HG02623 (cell line): Measurements from ENCODE around the gene LTN1.
"Not testable (repeated sequence)": the region's sequence is repeated elsewhere in the genome, so short reads cannot be mapped to it uniquely, and the experiment has no call there.

ENCODE experiments used
- ATAC-seq: cut with Tn5 transposase; IDR thresholded peaks from one replicate; pipeline ENCODE4 v1.9.1; 2021; ENCODE audit warnings: moderate library complexity; ENCODE audit not compliant: unreplicated experiment

The LTN1 gene, protein sequence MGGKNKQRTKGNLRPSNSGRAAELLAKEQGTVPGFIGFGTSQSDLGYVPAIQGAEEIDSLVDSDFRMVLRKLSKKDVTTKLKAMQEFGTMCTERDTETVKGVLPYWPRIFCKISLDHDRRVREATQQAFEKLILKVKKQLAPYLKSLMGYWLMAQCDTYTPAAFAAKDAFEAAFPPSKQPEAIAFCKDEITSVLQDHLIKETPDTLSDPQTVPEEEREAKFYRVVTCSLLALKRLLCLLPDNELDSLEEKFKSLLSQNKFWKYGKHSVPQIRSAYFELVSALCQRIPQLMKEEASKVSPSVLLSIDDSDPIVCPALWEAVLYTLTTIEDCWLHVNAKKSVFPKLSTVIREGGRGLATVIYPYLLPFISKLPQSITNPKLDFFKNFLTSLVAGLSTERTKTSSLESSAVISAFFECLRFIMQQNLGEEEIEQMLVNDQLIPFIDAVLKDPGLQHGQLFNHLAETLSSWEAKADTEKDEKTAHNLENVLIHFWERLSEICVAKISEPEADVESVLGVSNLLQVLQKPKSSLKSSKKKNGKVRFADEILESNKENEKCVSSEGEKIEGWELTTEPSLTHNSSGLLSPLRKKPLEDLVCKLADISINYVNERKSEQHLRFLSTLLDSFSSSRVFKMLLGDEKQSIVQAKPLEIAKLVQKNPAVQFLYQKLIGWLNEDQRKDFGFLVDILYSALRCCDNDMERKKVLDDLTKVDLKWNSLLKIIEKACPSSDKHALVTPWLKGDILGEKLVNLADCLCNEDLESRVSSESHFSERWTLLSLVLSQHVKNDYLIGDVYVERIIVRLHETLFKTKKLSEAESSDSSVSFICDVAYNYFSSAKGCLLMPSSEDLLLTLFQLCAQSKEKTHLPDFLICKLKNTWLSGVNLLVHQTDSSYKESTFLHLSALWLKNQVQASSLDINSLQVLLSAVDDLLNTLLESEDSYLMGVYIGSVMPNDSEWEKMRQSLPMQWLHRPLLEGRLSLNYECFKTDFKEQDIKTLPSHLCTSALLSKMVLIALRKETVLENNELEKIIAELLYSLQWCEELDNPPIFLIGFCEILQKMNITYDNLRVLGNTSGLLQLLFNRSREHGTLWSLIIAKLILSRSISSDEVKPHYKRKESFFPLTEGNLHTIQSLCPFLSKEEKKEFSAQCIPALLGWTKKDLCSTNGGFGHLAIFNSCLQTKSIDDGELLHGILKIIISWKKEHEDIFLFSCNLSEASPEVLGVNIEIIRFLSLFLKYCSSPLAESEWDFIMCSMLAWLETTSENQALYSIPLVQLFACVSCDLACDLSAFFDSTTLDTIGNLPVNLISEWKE (N-terminal part only)

DNA sequence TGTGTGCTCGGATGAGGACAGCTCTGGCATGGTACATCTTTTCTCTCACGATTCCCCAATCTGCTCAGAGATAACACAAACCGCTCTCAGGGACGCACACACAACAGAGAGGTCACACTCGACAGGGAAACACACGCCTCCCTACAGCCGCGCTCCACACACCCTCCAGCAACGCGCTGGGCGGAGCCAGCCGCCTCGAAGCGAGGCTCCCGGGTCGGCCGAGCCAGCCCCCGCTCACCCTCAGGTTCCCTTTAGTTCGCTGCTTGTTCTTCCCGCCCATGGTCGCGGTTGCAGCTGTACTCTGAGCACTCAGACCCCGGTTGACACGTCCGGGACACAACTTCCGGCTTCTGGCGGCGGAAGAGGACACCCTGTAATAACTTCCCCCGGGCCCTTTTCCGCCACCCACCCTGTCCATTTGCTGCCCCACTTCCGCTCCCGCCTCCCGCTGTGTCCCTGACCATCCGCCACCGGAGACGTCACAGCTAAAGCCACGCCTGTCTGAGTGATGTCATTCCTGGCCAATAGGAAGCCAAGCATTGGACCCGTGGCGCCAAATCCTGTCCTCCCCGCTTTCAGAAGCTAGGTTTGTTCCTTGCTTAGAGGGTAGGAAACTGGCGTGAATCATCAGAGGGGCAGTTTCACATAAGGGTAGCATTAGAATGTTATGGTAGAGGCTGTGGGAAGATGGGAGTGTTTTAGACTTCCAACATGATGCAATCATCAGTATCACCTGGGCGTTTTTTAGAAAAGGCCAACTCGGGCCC lies at the start of gene LTN1:
LTN1 (minus strand) TSS at position 352 of the 767 bp plus-strand sequence; CDS start at position 280, 72 bp downstream.
- peak; percentile 97 for ATAC-seq

- no peak for ATAC-seq
These were observed 42.0 kb upstream of the LTN1 start for GRCh38 chr21:29034678-29035077.

DNA sequence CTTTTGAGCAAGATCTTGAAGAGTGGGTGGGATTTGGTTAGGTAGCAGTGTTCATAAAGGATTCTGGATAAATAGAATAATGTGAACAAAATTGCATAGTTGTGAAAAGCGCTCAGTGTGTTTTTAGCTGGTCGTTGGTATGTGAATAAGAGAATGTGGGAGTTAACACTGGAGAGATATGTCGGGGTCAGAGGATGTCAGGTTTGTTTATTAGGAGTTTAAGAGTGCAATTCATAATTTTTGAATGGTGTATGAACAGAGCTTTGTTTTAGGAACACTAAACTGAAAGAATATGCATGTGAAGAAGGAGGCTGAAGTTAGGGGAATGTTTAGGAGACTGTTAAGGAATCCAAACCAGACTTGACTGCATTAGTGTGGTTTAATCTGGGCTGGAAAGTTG lies 41.2 kb upstream of the LTN1 start:
- ATAC-seq: no peak

- ATAC-seq: no peak
These were observed 40.6 kb upstream of the LTN1 start for GRCh38 chr21:29033301-29033700.

- no peak for ATAC-seq
These were observed 38.2 kb upstream of the LTN1 start for GRCh38 chr21:29030909-29031308.

DNA sequence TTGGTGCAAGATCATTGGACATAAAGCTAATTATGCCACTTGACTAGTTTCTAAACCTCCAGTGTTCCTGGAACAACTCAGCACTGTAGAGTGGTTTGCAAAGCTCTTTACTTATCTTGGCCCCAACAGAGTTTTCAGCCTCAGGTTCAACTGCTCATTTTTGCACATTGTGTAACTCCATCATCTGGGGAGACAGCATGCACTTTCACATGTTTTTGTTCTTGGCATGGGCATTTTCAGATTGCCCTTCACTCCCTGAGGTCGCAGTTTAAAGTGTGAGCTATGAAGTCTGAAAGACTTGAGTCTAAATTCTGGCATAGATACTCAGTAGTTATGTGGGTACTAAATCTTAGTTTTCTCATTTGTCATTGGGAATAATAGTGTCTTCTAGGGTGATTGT lies 36.8 kb upstream of the LTN1 start:
- no peak for ATAC-seq

- ATAC-seq: no peak
These were observed 32.6 kb upstream of the LTN1 start for GRCh38 chr21:29025328-29025713.

DNA sequence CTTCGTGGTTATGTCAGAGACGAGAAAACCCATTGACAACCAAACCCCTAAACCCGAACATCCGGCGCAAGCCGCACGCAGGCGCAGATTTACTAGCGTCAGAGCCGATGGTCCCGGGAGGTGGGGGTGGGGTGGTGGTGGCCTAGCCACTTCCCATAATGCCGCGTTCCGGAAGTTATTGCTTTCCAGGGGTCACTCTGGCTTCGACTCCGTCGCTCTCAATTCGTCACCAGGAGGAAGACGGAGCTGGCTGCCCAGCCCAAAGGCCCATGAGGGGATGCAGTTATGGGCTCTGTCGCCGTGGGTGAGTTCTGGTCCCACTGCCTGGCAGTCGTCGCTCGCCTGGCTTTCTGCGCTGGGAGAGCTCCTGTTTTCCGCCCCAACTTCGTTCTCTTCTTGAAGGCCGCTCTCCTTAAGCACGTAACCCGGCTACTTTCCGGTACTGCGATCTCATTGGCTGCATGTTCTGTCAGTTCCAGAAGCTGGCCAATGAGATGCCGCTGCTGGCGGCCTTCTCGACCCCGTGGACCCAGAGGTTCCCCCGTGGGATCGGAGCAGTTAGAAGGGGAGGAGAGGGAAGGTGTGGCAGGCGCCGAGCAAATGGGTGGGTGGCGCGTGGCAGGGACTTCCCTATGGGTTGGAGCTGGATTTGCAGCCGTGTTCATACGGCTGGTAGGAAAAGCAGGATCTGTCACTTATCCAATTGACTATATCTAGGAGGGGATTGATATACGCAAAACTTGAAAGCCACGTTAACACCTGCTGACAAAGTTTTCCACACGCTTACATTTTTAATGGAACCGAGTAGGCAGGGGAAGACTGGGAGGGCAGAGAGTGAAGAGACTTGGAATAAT lies 32.0 kb upstream of the LTN1 start, which contains the start of gene USP16:
USP16 (plus strand) TSS at position 195 of the 854 bp plus-strand sequence. CDS start 3,246 bp downstream, outside the sequence.
- ATAC-seq: peak; percentile 98

GRCh38 chr21:29022166-29022565 lies 29.5 kb upstream of the LTN1 start:
- ATAC-seq: no peak

DNA sequence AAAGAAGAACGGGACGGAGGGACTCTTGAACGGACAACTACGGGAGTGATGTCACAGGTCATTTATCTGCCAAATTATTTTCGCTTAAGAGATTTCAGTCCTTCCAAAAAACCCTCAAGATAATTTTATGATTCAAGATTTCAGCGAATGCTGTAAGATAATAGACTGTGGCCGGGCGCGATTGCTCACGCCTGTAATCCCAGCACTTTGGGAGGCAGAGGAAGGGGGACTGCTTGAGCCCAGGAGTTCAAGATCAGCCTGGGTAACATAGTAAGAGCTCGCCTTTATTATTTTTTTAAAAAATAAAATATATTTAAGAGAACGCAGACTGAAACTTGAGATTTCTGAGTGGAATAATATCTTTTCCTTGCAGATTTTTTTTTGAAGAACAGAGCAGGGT lies 25.9 kb upstream of the LTN1 start:
- peak; percentile 20 for ATAC-seq

DNA sequence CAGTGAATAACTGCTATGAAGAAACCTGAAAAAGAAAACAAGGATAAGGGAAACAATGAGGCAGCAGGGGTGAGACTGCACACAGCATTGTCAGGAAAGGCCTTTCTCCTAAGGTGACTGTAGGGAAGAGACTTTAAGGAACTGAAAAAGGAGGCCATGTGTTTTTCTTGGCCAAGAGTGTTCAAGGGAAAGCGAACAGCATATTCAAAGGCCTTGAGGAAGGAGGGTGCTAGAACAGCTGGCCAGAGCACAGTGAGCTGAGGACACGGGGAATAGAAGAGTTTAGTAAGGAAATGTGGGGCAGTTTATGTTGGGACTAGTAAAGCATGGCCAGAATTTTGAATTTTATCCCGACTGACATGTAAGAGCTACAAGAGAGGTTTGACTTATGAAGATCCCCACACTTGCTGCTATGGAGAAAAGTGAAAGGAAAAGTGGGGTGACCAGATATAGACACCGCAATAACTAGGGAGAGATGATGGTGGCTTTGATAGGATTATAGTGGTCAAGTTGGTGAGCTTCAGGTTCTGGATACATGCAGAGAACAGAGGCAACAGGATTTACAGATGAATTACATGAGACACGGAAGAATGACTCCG lies 25.1 kb upstream of the LTN1 start:
- ATAC-seq: no peak

DNA sequence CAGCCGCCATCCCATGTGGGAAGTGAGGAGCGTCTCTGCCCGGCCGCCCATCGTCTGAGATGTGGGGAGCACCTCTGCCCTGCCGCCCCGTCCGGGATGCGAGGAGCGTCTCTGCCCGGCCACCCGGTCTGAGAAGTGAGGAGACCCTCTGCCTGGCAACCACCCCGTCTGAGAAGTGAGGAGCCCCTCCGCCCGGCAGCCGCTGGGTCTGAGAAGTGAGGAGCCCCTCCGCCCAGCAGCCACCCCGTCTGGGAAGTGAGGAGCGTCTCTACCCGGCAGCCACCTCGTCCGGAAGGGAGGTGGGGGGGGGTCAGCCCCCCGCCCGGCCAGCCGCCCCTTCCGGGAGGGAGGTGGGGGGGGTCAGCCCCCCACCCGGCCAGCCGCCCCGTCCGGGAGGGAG lies 18.6 kb upstream of the LTN1 start:
- ATAC-seq: not testable (repeated sequence)

GRCh38 chr21:29008367-29008766 lies 15.7 kb upstream of the LTN1 start:
- ATAC-seq: no peak

- no peak for ATAC-seq
These were observed 15.1 kb upstream of the LTN1 start for GRCh38 chr21:29007810-29008209.

DNA sequence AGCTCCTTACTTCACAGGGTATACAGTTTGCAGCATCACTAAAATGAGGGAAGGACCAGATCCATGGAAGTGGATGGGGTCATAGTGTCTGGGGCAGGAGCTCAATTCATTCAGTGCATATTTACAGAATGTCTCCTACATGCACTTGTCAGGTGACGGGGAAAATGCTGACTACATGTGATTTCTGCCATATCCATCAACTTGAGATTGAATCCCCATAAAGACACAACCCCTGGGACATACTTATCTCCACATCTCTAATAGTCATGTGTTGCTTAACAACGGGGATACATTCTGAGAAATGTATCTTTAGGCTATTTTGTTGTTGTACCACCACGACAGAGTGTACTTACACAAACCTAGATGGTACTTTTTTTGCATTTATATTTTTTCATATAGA lies 14.5 kb upstream of the LTN1 start:
- no peak for ATAC-seq

DNA sequence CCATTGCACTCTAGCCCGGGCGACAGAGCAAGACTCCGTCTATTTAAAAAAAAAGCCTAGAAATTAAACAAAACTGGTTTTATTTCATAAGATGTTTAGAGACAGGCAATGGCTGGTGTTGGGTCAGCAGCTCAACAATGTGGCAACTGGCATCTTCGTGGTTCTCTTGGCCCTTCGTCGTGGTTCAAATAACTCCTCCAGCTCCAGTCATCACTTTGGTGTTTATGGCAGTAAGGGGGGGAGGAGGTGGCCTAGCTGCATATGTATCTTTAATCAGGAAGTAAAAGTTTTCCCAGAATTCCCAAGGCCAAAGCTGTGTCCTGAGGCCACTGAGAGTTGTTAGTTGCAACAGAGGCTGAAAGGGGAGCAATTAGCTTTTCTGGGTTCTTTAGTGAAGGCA lies 13.0 kb upstream of the LTN1 start:
- ATAC-seq: no peak

GRCh38 chr21:29002442-29003144 lies 9.9 kb upstream of the LTN1 start:
- ATAC-seq: peak; percentile 98

DNA sequence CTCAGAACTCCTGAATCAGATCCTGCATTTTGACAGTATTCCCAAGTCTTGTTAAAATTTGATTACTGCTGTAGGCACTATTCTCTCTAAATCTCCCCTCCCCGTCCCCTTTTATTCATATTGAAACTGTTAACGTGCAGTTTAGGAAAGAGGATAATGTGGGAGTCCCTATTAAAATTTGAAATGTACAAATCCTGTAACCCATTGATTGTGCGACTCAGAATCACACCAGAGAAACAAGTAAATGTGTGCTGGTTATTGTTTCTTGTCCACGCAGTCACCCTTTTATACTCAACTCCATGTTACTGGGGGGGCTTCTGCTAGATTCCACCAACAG lies 584 bp upstream of the LTN1 start:
- no peak for ATAC-seq
